ENCODE data around the gene OCA2.

OCA2 gene

DNA sequence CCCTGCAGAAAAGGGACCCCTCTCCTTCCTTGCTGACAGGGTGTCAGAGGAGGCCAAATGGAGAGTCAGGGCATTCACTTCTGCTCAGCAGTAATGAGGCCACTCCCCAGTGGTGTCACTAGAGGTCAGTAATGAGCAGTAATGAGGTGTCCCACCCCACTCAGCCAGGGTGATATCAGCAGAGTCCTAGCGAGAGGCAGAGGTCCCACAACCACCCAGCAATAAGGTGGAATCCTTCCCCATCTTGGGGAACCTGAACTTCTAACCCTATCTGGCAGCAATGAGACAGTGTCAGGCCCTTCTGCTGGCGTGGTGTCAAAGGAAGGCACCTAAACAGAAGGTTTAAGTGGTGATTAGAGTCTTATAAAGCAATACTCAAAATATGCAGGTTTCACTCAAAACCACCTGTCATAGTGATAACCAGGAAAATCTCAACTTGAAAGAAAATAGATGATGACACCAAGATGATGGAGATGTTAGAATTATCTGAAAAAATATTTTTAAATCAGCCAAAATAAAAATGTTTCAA is 12.9 kb downstream of the OCA2 start:
- peak; percentile 62 for DNase-seq (ENCODE audit: low read depth)
- TF ChIP-seq, protein P1, sequence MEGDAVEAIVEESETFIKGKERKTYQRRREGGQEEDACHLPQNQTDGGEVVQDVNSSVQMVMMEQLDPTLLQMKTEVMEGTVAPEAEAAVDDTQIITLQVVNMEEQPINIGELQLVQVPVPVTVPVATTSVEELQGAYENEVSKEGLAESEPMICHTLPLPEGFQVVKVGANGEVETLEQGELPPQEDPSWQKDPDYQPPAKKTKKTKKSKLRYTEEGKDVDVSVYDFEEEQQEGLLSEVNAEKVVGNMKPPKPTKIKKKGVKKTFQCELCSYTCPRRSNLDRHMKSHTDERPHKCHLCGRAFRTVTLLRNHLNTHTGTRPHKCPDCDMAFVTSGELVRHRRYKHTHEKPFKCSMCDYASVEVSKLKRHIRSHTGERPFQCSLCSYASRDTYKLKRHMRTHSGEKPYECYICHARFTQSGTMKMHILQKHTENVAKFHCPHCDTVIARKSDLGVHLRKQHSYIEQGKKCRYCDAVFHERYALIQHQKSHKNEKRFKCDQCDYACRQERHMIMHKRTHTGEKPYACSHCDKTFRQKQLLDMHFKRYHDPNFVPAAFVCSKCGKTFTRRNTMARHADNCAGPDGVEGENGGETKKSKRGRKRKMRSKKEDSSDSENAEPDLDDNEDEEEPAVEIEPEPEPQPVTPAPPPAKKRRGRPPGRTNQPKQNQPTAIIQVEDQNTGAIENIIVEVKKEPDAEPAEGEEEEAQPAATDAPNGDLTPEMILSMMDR (IDR thresholded peaks at IDR 0.05; ENCODE audit: low read length, missing control alignments) = peak; percentile 86

DNA sequence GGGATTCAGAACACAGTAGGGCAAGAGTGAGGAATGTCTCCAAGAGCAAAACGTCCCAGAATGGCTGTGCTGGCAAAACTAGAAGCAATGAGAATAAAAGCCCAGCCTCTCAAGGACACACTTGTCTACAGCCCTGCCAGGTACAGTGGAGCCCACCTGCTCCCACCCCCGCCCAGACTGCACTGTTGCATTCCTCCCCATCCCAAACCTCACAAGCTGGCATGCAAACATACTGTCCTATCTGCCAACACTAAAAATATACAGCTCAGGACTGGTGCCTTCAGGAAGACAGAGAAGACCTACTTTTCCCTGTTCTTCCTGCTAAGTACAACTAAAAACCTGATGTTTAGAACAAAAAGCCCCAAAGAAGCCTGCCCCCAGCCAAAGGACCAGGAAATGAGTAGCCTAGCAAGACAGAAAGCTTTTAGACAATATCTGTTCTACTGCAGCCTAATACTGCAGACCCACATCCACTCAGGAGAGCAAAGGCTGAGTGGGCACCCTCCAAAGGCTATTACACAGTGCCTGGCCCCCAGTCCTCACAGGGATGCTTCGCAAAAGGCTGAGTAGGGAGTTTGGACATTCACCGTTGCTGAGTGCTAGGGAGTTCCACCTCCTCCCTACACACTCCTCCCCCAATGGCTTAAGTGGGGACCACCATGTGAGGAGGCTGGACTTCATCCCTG is 13.5 kb downstream of the OCA2 start:
- TF ChIP-seq, protein P1 (IDR thresholded peaks at IDR 0.05; ENCODE audit: low read length, missing control alignments) = no peak
- no peak for DNase-seq (ENCODE audit: low read depth)
- no peak overlapping the region for H3K4me3 ChIP-seq (replicated peaks; ENCODE audit: low read depth, low read length)

More for the DNA sequence above, 12.9 kb downstream of the OCA2 start:
- no peak overlapping the region for H3K4me3 ChIP-seq (replicated peaks; ENCODE audit: low read depth, low read length)

DNA sequence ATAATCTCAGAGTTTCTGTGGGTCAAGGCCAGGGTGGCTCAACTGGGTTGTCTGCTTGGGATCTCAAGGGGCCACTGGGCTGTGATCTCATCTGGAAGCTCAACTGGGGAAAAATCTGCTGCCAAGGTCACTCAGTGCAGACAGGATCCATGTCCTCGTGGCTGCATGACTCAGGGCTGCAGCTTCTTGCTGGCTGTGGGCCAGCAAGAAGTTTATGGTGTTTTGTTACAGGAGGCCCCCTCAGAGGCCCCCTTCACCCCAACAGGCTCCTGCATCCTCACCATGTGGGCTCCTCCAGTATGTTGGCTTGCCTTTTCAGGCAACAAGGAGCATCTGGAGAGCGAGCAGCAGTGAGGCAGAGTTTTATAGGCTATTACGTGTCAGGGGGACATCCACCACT is 14.6 kb downstream of the OCA2 start:
- TF ChIP-seq, protein P1 (IDR thresholded peaks at IDR 0.05; ENCODE audit: low read length, missing control alignments) = no peak
- no peak for DNase-seq (ENCODE audit: low read depth)
- H3K4me3 ChIP-seq (replicated peaks; ENCODE audit: low read depth, low read length) = no peak overlapping the region

DNA sequence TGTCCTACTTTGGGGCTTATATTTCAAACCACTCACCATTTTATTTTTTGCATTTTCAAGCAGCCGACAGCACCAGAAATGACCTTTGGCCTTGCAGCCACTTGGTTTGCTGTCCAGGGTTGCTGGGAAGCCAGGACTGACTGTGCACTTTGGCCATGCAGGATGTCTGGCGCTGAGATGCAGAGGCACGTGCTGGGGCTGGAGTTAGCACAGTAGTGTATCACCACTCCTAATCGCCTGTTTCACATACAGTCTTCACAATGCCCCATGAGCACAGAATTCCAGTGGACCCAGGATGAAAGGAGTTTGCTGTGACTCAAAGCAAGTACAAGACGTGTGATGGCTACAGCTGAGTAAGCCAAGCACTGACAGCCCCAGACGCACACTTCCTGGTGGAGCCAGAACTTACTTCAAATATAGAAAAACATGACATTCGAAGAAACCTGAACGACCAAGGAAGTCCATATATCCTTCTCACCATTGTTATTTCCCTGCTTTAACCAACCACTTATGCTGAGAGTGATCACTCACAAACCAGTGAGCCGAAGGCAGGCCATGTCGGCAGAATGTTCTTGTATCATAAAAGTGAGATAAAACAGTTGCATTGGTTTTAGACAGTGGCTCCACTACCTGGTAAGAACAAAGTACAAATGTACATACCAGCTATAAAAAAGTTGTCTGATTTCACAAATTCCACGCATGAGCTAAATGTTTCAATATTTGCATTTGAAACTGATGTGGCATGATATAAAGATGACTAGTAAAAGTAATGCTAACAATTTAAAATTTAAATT is 16.0 kb downstream of the OCA2 start:
- H3K4me3 ChIP-seq (replicated peaks; ENCODE audit: low read depth, low read length) = no peak overlapping the region
- DNase-seq (ENCODE audit: low read depth) = no peak
- TF ChIP-seq, protein P1 (IDR thresholded peaks at IDR 0.05; ENCODE audit: low read length, missing control alignments) = no peak

DNA sequence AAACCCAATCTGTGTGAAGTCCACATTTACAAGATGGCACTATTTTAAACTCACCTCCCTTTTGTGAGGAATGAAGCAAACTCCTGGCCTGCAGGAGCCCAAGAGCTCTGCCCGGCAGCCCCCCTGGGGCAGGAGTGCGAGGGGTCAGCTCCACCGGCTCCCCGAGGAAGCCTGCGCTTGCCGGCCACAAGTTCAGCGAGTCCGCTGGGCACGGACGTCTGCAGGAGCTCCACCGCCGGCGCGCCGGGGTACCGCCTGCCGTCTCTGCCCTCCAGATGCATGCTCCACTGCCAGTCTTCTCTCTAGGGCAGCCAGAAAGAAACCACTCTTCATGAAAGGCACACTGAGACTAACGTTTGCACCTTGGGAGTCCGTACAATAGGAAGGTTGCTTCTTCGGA is 17.5 kb downstream of the OCA2 start:
- TF ChIP-seq, protein P1 (IDR thresholded peaks at IDR 0.05; ENCODE audit: low read length, missing control alignments) = no peak
- no peak for DNase-seq (ENCODE audit: low read depth)
- no peak overlapping the region for H3K4me3 ChIP-seq (replicated peaks; ENCODE audit: low read depth, low read length)

DNA sequence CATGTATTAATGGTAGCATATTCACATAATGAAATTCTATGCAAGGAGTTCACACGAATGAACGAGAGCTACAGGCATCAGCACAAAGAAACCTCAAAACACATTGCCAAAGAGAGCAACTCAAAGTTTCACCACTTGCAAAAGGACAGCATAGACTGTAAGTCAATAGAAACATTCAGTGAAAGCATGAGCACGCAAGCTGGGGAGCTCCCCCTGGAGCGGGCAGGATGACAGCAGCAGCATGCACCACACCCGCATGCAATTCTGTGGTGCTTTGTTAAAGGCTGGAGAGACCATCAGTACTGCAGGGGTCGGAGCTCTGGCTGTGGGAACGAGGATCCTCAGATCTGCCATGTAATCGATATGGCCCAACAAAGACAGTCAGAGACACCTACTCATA is 18.7 kb downstream of the OCA2 start:
- TF ChIP-seq, protein P1 (IDR thresholded peaks at IDR 0.05; ENCODE audit: low read length, missing control alignments) = no peak

More for the DNA sequence above, 18.7 kb downstream of the OCA2 start:
- no peak for DNase-seq (ENCODE audit: low read depth)
- no peak overlapping the region for H3K4me3 ChIP-seq (replicated peaks; ENCODE audit: low read depth, low read length)

Measured in fibroblast of pulmonary artery (primary cell).